ENCODE data around the gene ELOVL2.

ELOVL2 gene

GRCh38 chr6:10963113-10963512 lies 81.0 kb downstream of the ELOVL2 start:
- Mint-ChIP-seq H3K27me3 (ENCODE audit: low read depth) (peaks cover 13% of the 10 kb centered on the region), H3K9me3 (peaks cover 4% of the 10 kb centered on the region), H3K4me1 (ENCODE audit: low read depth) (no peaks in the 10 kb centered on the region), H3K36me3 (ENCODE audit: low read depth) (no peaks in the 10 kb centered on the region), H3K27ac (no peak overlapping the region), H3K4me3 (no peak overlapping the region)

GRCh38 chr6:10962673-10963072 lies 81.4 kb downstream of the ELOVL2 start:
- Mint-ChIP-seq H3K27ac (no peak overlapping the region), H3K9me3 (peaks cover 4% of the 10 kb centered on the region), H3K36me3 (ENCODE audit: low read depth) (no peaks in the 10 kb centered on the region), H3K27me3 (ENCODE audit: low read depth) (peaks cover 9% of the 10 kb centered on the region), H3K4me3 (no peak overlapping the region), H3K4me1 (ENCODE audit: low read depth) (no peaks in the 10 kb centered on the region)

GRCh38 chr6:10961837-10962236 lies 82.3 kb downstream of the ELOVL2 start:
- no peaks in the 10 kb centered on the region for H3K36me3 Mint-ChIP-seq (ENCODE audit: low read depth)
- peaks cover 4% of the 10 kb centered on the region for H3K9me3 Mint-ChIP-seq
- H3K4me1 Mint-ChIP-seq (ENCODE audit: low read depth): no peaks in the 10 kb centered on the region
- H3K4me3 Mint-ChIP-seq: no peak overlapping the region
- H3K27ac Mint-ChIP-seq: no peak overlapping the region
- peaks cover 9% of the 10 kb centered on the region for H3K27me3 Mint-ChIP-seq (ENCODE audit: low read depth)

- Mint-ChIP-seq H3K27ac (no peak overlapping the region), H3K36me3 (ENCODE audit: low read depth) (no peaks in the 10 kb centered on the region), H3K4me3 (no peak overlapping the region), H3K27me3 (ENCODE audit: low read depth) (peaks cover 7% of the 10 kb centered on the region), H3K9me3 (no peaks in the 10 kb centered on the region), H3K4me1 (ENCODE audit: low read depth) (no peaks in the 10 kb centered on the region)
Measured at GRCh38 chr6:10960171-10960570, 83.9 kb downstream of the ELOVL2 start.

- Mint-ChIP-seq H3K36me3 (ENCODE audit: low read depth) (no peaks in the 10 kb centered on the region), H3K27ac (no peak overlapping the region), H3K27me3 (ENCODE audit: low read depth) (peaks cover 10% of the 10 kb centered on the region), H3K4me3 (no peak overlapping the region), H3K4me1 (ENCODE audit: low read depth) (no peaks in the 10 kb centered on the region), H3K9me3 (no peaks in the 10 kb centered on the region)
Measured at GRCh38 chr6:10957414-10957886, 86.7 kb downstream of the ELOVL2 start.

GRCh38 chr6:10956776-10957175 lies 87.3 kb downstream of the ELOVL2 start:
- Mint-ChIP-seq H3K4me3 (no peak overlapping the region), H3K27me3 (ENCODE audit: low read depth) (peaks cover 10% of the 10 kb centered on the region), H3K9me3 (no peaks in the 10 kb centered on the region), H3K27ac (no peak overlapping the region), H3K4me1 (ENCODE audit: low read depth) (no peaks in the 10 kb centered on the region), H3K36me3 (ENCODE audit: low read depth) (no peaks in the 10 kb centered on the region)

- H3K4me3 Mint-ChIP-seq: no peak overlapping the region
- H3K4me1 Mint-ChIP-seq (ENCODE audit: low read depth): no peaks in the 10 kb centered on the region
- H3K36me3 Mint-ChIP-seq (ENCODE audit: low read depth): no peaks in the 10 kb centered on the region
- peaks cover 19% of the 10 kb centered on the region for H3K27me3 Mint-ChIP-seq (ENCODE audit: low read depth)
- H3K27ac Mint-ChIP-seq: no peak overlapping the region
- no peaks in the 10 kb centered on the region for H3K9me3 Mint-ChIP-seq
Measured at GRCh38 chr6:10954590-10955010, 89.5 kb downstream of the ELOVL2 start.

- no peak overlapping the region for H3K4me3 Mint-ChIP-seq
- no peaks in the 10 kb centered on the region for H3K4me1 Mint-ChIP-seq (ENCODE audit: low read depth)
- no peaks in the 10 kb centered on the region for H3K9me3 Mint-ChIP-seq
- H3K27ac Mint-ChIP-seq: no peak overlapping the region
- H3K36me3 Mint-ChIP-seq (ENCODE audit: low read depth): no peaks in the 10 kb centered on the region
- H3K27me3 Mint-ChIP-seq (ENCODE audit: low read depth): peaks cover 33% of the 10 kb centered on the region
Measured at GRCh38 chr6:10951675-10952282, 92.3 kb downstream of the ELOVL2 start.

GRCh38 chr6:10949579-10950490 lies 94.3 kb downstream of the ELOVL2 start:
- no peak overlapping the region for H3K4me3 Mint-ChIP-seq
- H3K9me3 Mint-ChIP-seq: no peaks in the 10 kb centered on the region
- peaks cover 39% of the 10 kb centered on the region for H3K27me3 Mint-ChIP-seq (ENCODE audit: low read depth)
- H3K27ac Mint-ChIP-seq: no peak overlapping the region
- H3K4me1 Mint-ChIP-seq (ENCODE audit: low read depth): no peaks in the 10 kb centered on the region
- H3K36me3 Mint-ChIP-seq (ENCODE audit: low read depth): no peaks in the 10 kb centered on the region

GRCh38 chr6:10947966-10948365 lies 96.1 kb downstream of the ELOVL2 start:
- Mint-ChIP-seq H3K4me3 (no peak overlapping the region), H3K36me3 (ENCODE audit: low read depth) (no peaks in the 10 kb centered on the region), H3K27me3 (ENCODE audit: low read depth) (peaks cover 29% of the 10 kb centered on the region), H3K4me1 (ENCODE audit: low read depth) (no peaks in the 10 kb centered on the region), H3K27ac (no peak overlapping the region), H3K9me3 (no peaks in the 10 kb centered on the region)

- H3K27me3 Mint-ChIP-seq (ENCODE audit: low read depth): peaks cover 29% of the 10 kb centered on the region
- no peaks in the 10 kb centered on the region for H3K36me3 Mint-ChIP-seq (ENCODE audit: low read depth)
- no peaks in the 10 kb centered on the region for H3K4me1 Mint-ChIP-seq (ENCODE audit: low read depth)
- H3K9me3 Mint-ChIP-seq: no peaks in the 10 kb centered on the region
- H3K4me3 Mint-ChIP-seq: no peak overlapping the region
- no peak overlapping the region for H3K27ac Mint-ChIP-seq
Measured at GRCh38 chr6:10945845-10946244, 98.3 kb downstream of the ELOVL2 start.

- H3K9me3 Mint-ChIP-seq: no peaks in the 10 kb centered on the region
- no peak overlapping the region for H3K4me3 Mint-ChIP-seq
- H3K27me3 Mint-ChIP-seq (ENCODE audit: low read depth): peaks cover 6% of the 10 kb centered on the region
- H3K4me1 Mint-ChIP-seq (ENCODE audit: low read depth): no peaks in the 10 kb centered on the region
- H3K27ac Mint-ChIP-seq: no peak overlapping the region
- H3K36me3 Mint-ChIP-seq (ENCODE audit: low read depth): no peaks in the 10 kb centered on the region
Measured at GRCh38 chr6:10939840-10940239, 104.3 kb downstream of the ELOVL2 start.

GRCh38 chr6:10933126-10933525 lies 111.0 kb downstream of the ELOVL2 start:
- Mint-ChIP-seq H3K27me3 (ENCODE audit: low read depth) (peaks cover 6% of the 10 kb centered on the region), H3K27ac (no peak overlapping the region), H3K4me3 (no peak overlapping the region), H3K4me1 (ENCODE audit: low read depth) (no peaks in the 10 kb centered on the region), H3K9me3 (peaks cover 3% of the 10 kb centered on the region), H3K36me3 (ENCODE audit: low read depth) (no peaks in the 10 kb centered on the region)

Data from T-helper 1 cell treated with Interleukin-12 subunit alpha and Interleukin-12 subunit beta and Interleukin-4 antibody, amounts not matched to agents 30 μg/mL and 1 μg/mL, for 36 hours (primary cell).